ENCODE results near the gene CAMTA1. TPM values are rescaled to one million over a fixed set of nuclear protein-coding genes. Genes with fewer than 3 reads are reported as not detected.

The CAMTA1 gene
- total RNA-seq, 1 donor from 2014 or later, result 77.6 TPM

GRCh38 chr1:7538033-7538432, 752.8 kb downstream of the CAMTA1 start:
- peak overlapping the region; percentile 20 for H3K27ac ChIP-seq (ENCODE audit: low read depth, low read length)
- peaks cover 7% of the 10 kb centered on the region for H3K4me1 ChIP-seq (ENCODE audit: insufficient read depth, low read length)

GRCh38 chr1:7538849-7539768, 753.9 kb downstream of the CAMTA1 start:
- H3K27me3 Mint-ChIP-seq (ENCODE audit: low read depth, unreplicated experiment), result peaks cover 11% of the 10 kb centered on the region
- no peak for TF ChIP-seq EZH2 (IDR thresholded peaks at IDR 0.05; ENCODE audit: insufficient read depth, low read length)
- TF ChIP-seq CTCF (IDR thresholded peaks at IDR 0.05; ENCODE audit: insufficient read depth, low read depth, low read length), result no peak
- H3K4me1 Mint-ChIP-seq (ENCODE audit: low read depth, unreplicated experiment), result peaks cover 12% of the 10 kb centered on the region
- Histone ChIP-seq H2AFZ (ENCODE audit: low read depth, low read length) (no peak overlapping the region), H3K9me3 (ENCODE audit: insufficient read depth, low read depth, low read length) (peaks cover 4% of the 10 kb centered on the region), H3K27me3 (ENCODE audit: insufficient read depth, low read length) (no peaks in the 10 kb centered on the region), H4K20me1 (ENCODE audit: insufficient read depth, low read length) (no peaks in the 10 kb centered on the region), H3K27ac (ENCODE audit: low read depth, low read length) (peak overlapping the region; percentile 20), H3K4me3 (ENCODE audit: insufficient read depth, low read depth, low read length) (no peak overlapping the region), H3K4me2 (ENCODE audit: low read length) (no peak overlapping the region), H3K4me1 (ENCODE audit: insufficient read depth, low read length) (peaks cover 4% of the 10 kb centered on the region), H3K9ac (ENCODE audit: low read length) (no peak overlapping the region), H3K36me3 (ENCODE audit: insufficient read depth, low read length) (no peaks in the 10 kb centered on the region), H3K79me2 (ENCODE audit: insufficient read depth, low read length) (no peaks in the 10 kb centered on the region)
- no peak for FAIRE-seq
- no peaks in the 10 kb centered on the region for H3K36me3 Mint-ChIP-seq (ENCODE audit: low read depth, unreplicated experiment)
- no peak for DNase-seq (ENCODE audit: low read depth)
- H3K27ac Mint-ChIP-seq (ENCODE audit: unreplicated experiment), result peak overlapping the region; percentile 17
- H3K4me3 Mint-ChIP-seq (ENCODE audit: unreplicated experiment), result no peak overlapping the region
- H3K9me3 Mint-ChIP-seq (ENCODE audit: unreplicated experiment), result peaks cover 7% of the 10 kb centered on the region

More at GRCh38 chr1:7538033-7538432, 752.8 kb downstream of the CAMTA1 start:
- no peaks in the 10 kb centered on the region for H3K36me3 Mint-ChIP-seq (ENCODE audit: low read depth, unreplicated experiment)
- H3K27me3 ChIP-seq (ENCODE audit: insufficient read depth, low read length), result no peaks in the 10 kb centered on the region
- no peak overlapping the region for H3K4me3 Mint-ChIP-seq (ENCODE audit: unreplicated experiment)
- H3K79me2 ChIP-seq (ENCODE audit: insufficient read depth, low read length), result no peaks in the 10 kb centered on the region
- TF ChIP-seq CTCF (IDR thresholded peaks at IDR 0.05; ENCODE audit: insufficient read depth, low read depth, low read length), result no peak
- H3K4me1 Mint-ChIP-seq (ENCODE audit: low read depth, unreplicated experiment), result peaks cover 12% of the 10 kb centered on the region
- no peak overlapping the region for H3K27ac Mint-ChIP-seq (ENCODE audit: unreplicated experiment)
- H3K4me2 ChIP-seq (ENCODE audit: low read length), result no peak overlapping the region
- peaks cover 7% of the 10 kb centered on the region for H3K9me3 Mint-ChIP-seq (ENCODE audit: unreplicated experiment)
- H3K27me3 Mint-ChIP-seq (ENCODE audit: low read depth, unreplicated experiment), result peaks cover 11% of the 10 kb centered on the region
- H3K4me3 ChIP-seq (ENCODE audit: insufficient read depth, low read depth, low read length), result no peak overlapping the region
- FAIRE-seq, result no peak
- no peaks in the 10 kb centered on the region for H4K20me1 ChIP-seq (ENCODE audit: insufficient read depth, low read length)
- no peaks in the 10 kb centered on the region for H3K36me3 ChIP-seq (ENCODE audit: insufficient read depth, low read length)
- no peak overlapping the region for H3K9ac ChIP-seq (ENCODE audit: low read length)
- peaks cover 4% of the 10 kb centered on the region for H3K9me3 ChIP-seq (ENCODE audit: insufficient read depth, low read depth, low read length)
- DNase-seq (ENCODE audit: low read depth), result peak; percentile 62
- H2AFZ ChIP-seq (ENCODE audit: low read depth, low read length), result no peak overlapping the region

- H3K79me2 ChIP-seq (ENCODE audit: insufficient read depth, low read length), result no peaks in the 10 kb centered on the region
- Mint-ChIP-seq H3K4me1 (ENCODE audit: low read depth, unreplicated experiment) (peaks cover 12% of the 10 kb centered on the region), H3K36me3 (ENCODE audit: low read depth, unreplicated experiment) (no peaks in the 10 kb centered on the region), H3K4me3 (ENCODE audit: unreplicated experiment) (no peak overlapping the region), H3K27ac (ENCODE audit: unreplicated experiment) (peak overlapping the region; percentile 34), H3K9me3 (ENCODE audit: unreplicated experiment) (peaks cover 10% of the 10 kb centered on the region), H3K27me3 (ENCODE audit: low read depth, unreplicated experiment) (peaks cover 10% of the 10 kb centered on the region)
- no peak overlapping the region for H3K9ac ChIP-seq (ENCODE audit: low read length)
- H3K27ac ChIP-seq (ENCODE audit: low read depth, low read length), result no peak overlapping the region
- no peaks in the 10 kb centered on the region for H3K4me1 ChIP-seq (ENCODE audit: insufficient read depth, low read length)
- H3K36me3 ChIP-seq (ENCODE audit: insufficient read depth, low read length), result no peaks in the 10 kb centered on the region
- H3K4me2 ChIP-seq (ENCODE audit: low read length), result no peak overlapping the region
- no peak overlapping the region for H3K4me3 ChIP-seq (ENCODE audit: insufficient read depth, low read depth, low read length)
- FAIRE-seq (no peak), DNase-seq (ENCODE audit: low read depth) (peak; percentile 55)
- no peaks in the 10 kb centered on the region for H4K20me1 ChIP-seq (ENCODE audit: insufficient read depth, low read length)
- H2AFZ ChIP-seq (ENCODE audit: low read depth, low read length), result no peak overlapping the region
- H3K9me3 ChIP-seq (ENCODE audit: insufficient read depth, low read depth, low read length), result peaks cover 4% of the 10 kb centered on the region
- peak; percentile 39 for TF ChIP-seq CTCF (IDR thresholded peaks at IDR 0.05; ENCODE audit: insufficient read depth, low read depth, low read length)
- no peak for TF ChIP-seq EZH2 (IDR thresholded peaks at IDR 0.05; ENCODE audit: insufficient read depth, low read length)
- H3K27me3 ChIP-seq (ENCODE audit: insufficient read depth, low read length), result no peaks in the 10 kb centered on the region
Measured at GRCh38 chr1:7539769-7540175, 754.5 kb downstream of the CAMTA1 start.

Measured in astrocyte (in vitro differentiated cells and primary cell).